Activated naive CD4-positive, alpha-beta T cell treated with anti-CD3 and anti-CD28 coated beads, Interleukin-2, amount 50 U/mL, for 24 hours (primary cell): ENCODE measurements around the gene RBBP9.
A peak's percentile ranks its signal among the peaks of the same experiment; 100 is the strongest.

ENCODE experiments used
- H3K27ac Mint-ChIP-seq: one replicate; pipeline ENCODE4 v1.8.0; 2021; ENCODE audit warnings: mild to moderate bottlenecking, mixed read lengths
- H3K27me3 Mint-ChIP-seq: one replicate; pipeline ENCODE4 v1.8.0; 2021; ENCODE audit warnings: mixed read lengths
- H3K36me3 Mint-ChIP-seq: one replicate; pipeline ENCODE4 v1.8.0; 2021; ENCODE audit warnings: mixed read lengths
- H3K4me1 Mint-ChIP-seq: one replicate; pipeline ENCODE4 v1.8.0; 2021; ENCODE audit warnings: mixed read lengths
- H3K4me3 Mint-ChIP-seq: one replicate; pipeline ENCODE4 v1.8.0; 2021; ENCODE audit warnings: mild to moderate bottlenecking, mixed read lengths
- H3K9me3 Mint-ChIP-seq: one replicate; pipeline ENCODE4 v1.8.0; 2021; ENCODE audit warnings: mixed read lengths

Gene RBBP9

GRCh38 chr20:18466574-18466893 is 30.5 kb downstream of the RBBP9 start:
- Mint-ChIP-seq H3K4me3 (peak overlapping the region; percentile 94), H3K27me3 (no peaks in the 10 kb centered on the region), H3K9me3 (no peaks in the 10 kb centered on the region), H3K4me1 (peaks cover 38% of the 10 kb centered on the region), H3K36me3 (peaks cover 3% of the 10 kb centered on the region), H3K27ac (peak overlapping the region; percentile 98)

- Mint-ChIP-seq H3K9me3 (no peaks in the 10 kb centered on the region), H3K4me1 (peaks cover 38% of the 10 kb centered on the region), H3K27me3 (no peaks in the 10 kb centered on the region), H3K27ac (peak overlapping the region; percentile 46), H3K4me3 (peak overlapping the region; percentile 94), H3K36me3 (peaks cover 3% of the 10 kb centered on the region)
Measured at GRCh38 chr20:18465536-18466200, 31.4 kb downstream of the RBBP9 start.

- Mint-ChIP-seq H3K36me3 (peaks cover 1% of the 10 kb centered on the region), H3K9me3 (peaks cover 6% of the 10 kb centered on the region), H3K27me3 (no peaks in the 10 kb centered on the region), H3K4me3 (no peak overlapping the region), H3K4me1 (no peaks in the 10 kb centered on the region), H3K27ac (no peak overlapping the region)
Measured at GRCh38 chr20:18456600-18456999, 40.4 kb downstream of the RBBP9 start.

GRCh38 chr20:18443886-18444285 is 53.1 kb downstream of the RBBP9 start:
- H3K27me3 Mint-ChIP-seq = no peaks in the 10 kb centered on the region
- H3K4me3 Mint-ChIP-seq = no peak overlapping the region
- no peak overlapping the region for H3K27ac Mint-ChIP-seq
- H3K9me3 Mint-ChIP-seq = no peaks in the 10 kb centered on the region
- H3K36me3 Mint-ChIP-seq = peaks cover 1% of the 10 kb centered on the region
- H3K4me1 Mint-ChIP-seq = no peaks in the 10 kb centered on the region

- no peaks in the 10 kb centered on the region for H3K27me3 Mint-ChIP-seq
- H3K27ac Mint-ChIP-seq = no peak overlapping the region
- H3K9me3 Mint-ChIP-seq = no peaks in the 10 kb centered on the region
- H3K36me3 Mint-ChIP-seq = no peaks in the 10 kb centered on the region
- H3K4me3 Mint-ChIP-seq = no peak overlapping the region
- H3K4me1 Mint-ChIP-seq = no peaks in the 10 kb centered on the region
Measured at GRCh38 chr20:18440403-18440802, 56.6 kb downstream of the RBBP9 start.

- no peaks in the 10 kb centered on the region for H3K9me3 Mint-ChIP-seq
- H3K36me3 Mint-ChIP-seq = no peaks in the 10 kb centered on the region
- H3K4me3 Mint-ChIP-seq = no peak overlapping the region
- no peaks in the 10 kb centered on the region for H3K4me1 Mint-ChIP-seq
- H3K27me3 Mint-ChIP-seq = no peaks in the 10 kb centered on the region
- H3K27ac Mint-ChIP-seq = no peak overlapping the region
Measured at GRCh38 chr20:18436847-18437246, 60.2 kb downstream of the RBBP9 start.
